HepG2 (cell line): ENCODE results near the gene APEX1. TPM values are rescaled to one million over a fixed set of nuclear protein-coding genes. Genes with fewer than 3 reads are reported as not detected.

Experiments
- ATAC-seq: fragments of 200-7000 bp; cut with Tn5 transposase; 3 replicates; pipeline ENCODE4 v1.9.1; 2020; ENCODE audit warnings: mild to moderate bottlenecking, moderate library complexity
- BruUV-seq: library from RNA; stranded (reverse); fragments of 400-500 nt; replicated peaks from 2 replicates; lab custom pipeline; 2021; lab: Mats Ljungman, UMichigan
- CTCF ChIA-PET: fragments of 300-600 bp; formaldehyde crosslinking; extraction: SDS; loops from one replicate; lab custom pipeline; 2021; ENCODE audit warnings: low total read pairs, inconsistent platforms, low intra/inter-chr PET ratio; lab: Yijun Ruan, JAX
- POLR2A ChIA-PET: fragments of 350-600 bp; sonication (Branson Sonifier 250); formaldehyde crosslinking; loops from one replicate; lab custom pipeline; 2020; ENCODE audit warnings: antibody characterized with exemption, inconsistent platforms; lab: Yijun Ruan, JAX
- DNase-seq: peaks from one replicate; pipeline ENCODE4 v3.0.0-alpha.2; 2015; ENCODE audit warnings: low spot score
- FAIRE-seq: peaks from 3 replicates; lab custom pipeline; 2011; peaks lifted over from hg19 to GRCh38; lab: Jason Lieb, UNC
- H2AFZ ChIP-seq: one replicate; pipeline ENCODE4 v1.6.1; 2011; ENCODE audit warnings: low read length, inconsistent platforms
- H3K27ac ChIP-seq: fragments of 300-600 bp; 3 replicates; pipeline ENCODE4 v1.8.0; 2011; ENCODE audit warnings: mixed run types, mild to moderate bottlenecking, mixed read lengths, low read length, inconsistent platforms; ENCODE audit not compliant: insufficient read depth; ENCODE audit errors: extremely low read length
- H3K27me3 ChIP-seq, 2 experiments: fragments of 200-600 bp in 1 of 2; 2 replicates in 1 of 2; 3 replicates in 1 of 2; pipeline versions ENCODE4 v1.6.0 to v1.8.0; 2011; ENCODE audit warnings: low read length in 2 of 2, mild to moderate bottlenecking in 2 of 2, moderate library complexity in 2 of 2, inconsistent platforms in 1 of 2; ENCODE audit not compliant: insufficient read depth in 2 of 2, control insufficient read depth in 1 of 2
- H3K36me3 ChIP-seq, 2 experiments: fragments of 200-600 bp in 1 of 2; replicated peaks in 1 of 2; 2 replicates in 1 of 2; 3 replicates in 1 of 2; pipeline versions ENCODE4 v1.5.1 to v1.8.0; 2011; ENCODE audit warnings: low read length in 2 of 2, inconsistent platforms in 1 of 2; ENCODE audit not compliant: insufficient read depth in 2 of 2, control insufficient read depth in 1 of 2
- H3K4me1 ChIP-seq: 2 replicates; pipeline ENCODE4 v1.5.1; 2012; ENCODE audit warnings: low read length, inconsistent platforms; ENCODE audit not compliant: insufficient read depth
- H3K4me2 ChIP-seq: 2 replicates; pipeline ENCODE4 v1.6.0; 2011; ENCODE audit warnings: low read depth, low read length, inconsistent platforms
- H3K4me3 ChIP-seq, 3 experiments: fragments of 200-600 bp in 1 of 3; sonication (generic), shearing (Covaris generic) in 1 of 3; replicated peaks in 1 of 3; 2 replicates each; pipeline ENCODE4 v1.5.1; 2011 to 2016; ENCODE audit warnings: low read length in 3 of 3, inconsistent platforms in 2 of 3, low read depth in 2 of 3, mild to moderate bottlenecking in 2 of 3, control low read depth in 1 of 3, mixed read lengths in 1 of 3; ENCODE audit not compliant: insufficient read depth in 1 of 3
- H3K79me2 ChIP-seq: one replicate; pipeline ENCODE4 v1.6.1; 2011; ENCODE audit warnings: low read length, inconsistent platforms; ENCODE audit not compliant: insufficient read depth
- H3K9ac ChIP-seq: 2 replicates; pipeline ENCODE4 v1.6.0; 2011; ENCODE audit warnings: mild to moderate bottlenecking, low read depth, low read length, inconsistent platforms; ENCODE audit not compliant: insufficient read depth
- H3K9me3 ChIP-seq: 2 replicates; pipeline ENCODE4 v1.5.1; 2012; ENCODE audit warnings: mild to moderate bottlenecking, low read length
- H4K20me1 ChIP-seq: 2 replicates; pipeline ENCODE4 v1.6.0; 2011; ENCODE audit warnings: inconsistent platforms, mild to moderate bottlenecking, low read length, moderate library complexity; ENCODE audit not compliant: insufficient read depth
- LCORL ChIP-seq, 2 experiments: fragments of 450-650 bp in 1 of 2; sonication (generic) in 1 of 2; formaldehyde crosslinking in 1 of 2; IDR thresholded peaks; 2 replicates each; pipeline versions ENCODE4 v1.5.0 to v1.6.1; 2017 to 2020; ENCODE audit warnings: antibody characterized with exemption in 1 of 2, missing genetic modification reagents in 1 of 2
- ZMYM4 ChIP-seq: sonication (generic); formaldehyde crosslinking; IDR thresholded peaks from 2 replicates; pipeline ENCODE4 v1.8.1; 2023; ENCODE audit warnings: mild to moderate bottlenecking, missing genetic modification reagents
- WGBS: methylation state at CpG from one replicate; pipeline ENCODE4 v1.1.6; 2017; ENCODE audit warnings: low lambda C conversion rate; 5-methylcytosine and 5-hydroxymethylcytosine counted together
- in situ Hi-C: cut with HindIII; loops from 2 replicates; pipeline ENCODE4 v1.10.0; 2017; ENCODE audit warnings: low pct_unique_long_range_greater_than_20kb; ENCODE audit not compliant: extremely low pct_ligation_motif_present
- intact Hi-C: fragments of 100-400 bp; cut with micrococcal nuclease; formaldehyde crosslinking; loops from one replicate; pipeline ENCODE4 v1.10.0; 2022; ENCODE audit not compliant: unreplicated experiment
- polyA plus RNA-seq, 8 experiments: library from polyadenylated mRNA; depleted of rRNA in 3 of 8; stranded (reverse) in 7 of 8; unstranded in 1 of 8; fragments of >200 nt; fragmentation: Illumina TruSeq in 4 of 8; extraction: Trizol in 4 of 8; gene quantifications; 2 replicates each; pipeline versions ENCODE4 v1.2.1 to v1.2.3, GENCODE V29; 2011 to 2016; ENCODE audit warnings: low read depth in 4 of 8, missing spikeins in 1 of 8, mixed read lengths in 1 of 8; ENCODE audit not compliant: insufficient read depth in 1 of 8
- total RNA-seq, 5 experiments: library from RNA; depleted of rRNA; stranded (reverse); fragments of >200 nt; fragmentation: Illumina TruSeq; extraction: Trizol; gene quantifications; 2 replicates each; pipeline ENCODE4 v1.2.3, GENCODE V29; 2016; ENCODE audit warnings: low read depth in 1 of 5
- TF ChIP-seq, protein P1 (sequence below): sonication (generic); formaldehyde crosslinking; IDR thresholded peaks from 2 replicates; pipeline ENCODE4 v1.4.0; 2020; ENCODE audit warnings: missing genetic modification reagents
- TF ChIP-seq, protein P2 (sequence below): IDR thresholded peaks from 2 replicates; pipeline ENCODE4 v1.6.1; 2016; ENCODE audit warnings: mild to moderate bottlenecking
- TF ChIP-seq, protein P3 (sequence below): sonication (generic); formaldehyde crosslinking; conservative IDR thresholded peaks from 2 replicates; pipeline ENCODE4 v1.8.1; 2023; ENCODE audit warnings: missing genetic modification reagents

The APEX1 gene
- total and polyA plus RNA-seq, 2 of the 13 experiments (the other 11 are each of a cell fraction or from before 2014, with no cell fraction given) = 171 to 405 TPM

DNA sequence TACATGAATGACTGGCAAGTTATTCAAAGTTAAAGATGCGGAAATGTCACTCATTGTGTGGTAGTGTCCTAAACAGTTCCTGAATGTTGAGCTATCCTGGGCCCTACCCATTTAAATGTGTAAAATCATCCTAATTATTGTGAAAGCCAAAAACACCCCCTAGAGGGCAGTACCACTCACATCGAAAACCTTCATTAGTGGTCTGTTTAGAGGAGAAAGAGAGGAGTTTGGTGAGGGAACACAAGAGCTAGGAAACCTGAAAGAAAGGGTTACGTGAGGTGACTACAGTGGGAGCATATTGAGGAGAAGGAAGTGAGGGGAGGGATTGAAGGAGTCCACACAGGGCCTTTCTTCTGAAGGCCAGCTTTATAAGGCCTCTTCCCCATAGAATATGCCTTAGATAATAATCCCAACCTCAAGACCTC, 39.2 kb upstream of the APEX1 start (continued):
- TF ChIP-seq, protein P1, sequence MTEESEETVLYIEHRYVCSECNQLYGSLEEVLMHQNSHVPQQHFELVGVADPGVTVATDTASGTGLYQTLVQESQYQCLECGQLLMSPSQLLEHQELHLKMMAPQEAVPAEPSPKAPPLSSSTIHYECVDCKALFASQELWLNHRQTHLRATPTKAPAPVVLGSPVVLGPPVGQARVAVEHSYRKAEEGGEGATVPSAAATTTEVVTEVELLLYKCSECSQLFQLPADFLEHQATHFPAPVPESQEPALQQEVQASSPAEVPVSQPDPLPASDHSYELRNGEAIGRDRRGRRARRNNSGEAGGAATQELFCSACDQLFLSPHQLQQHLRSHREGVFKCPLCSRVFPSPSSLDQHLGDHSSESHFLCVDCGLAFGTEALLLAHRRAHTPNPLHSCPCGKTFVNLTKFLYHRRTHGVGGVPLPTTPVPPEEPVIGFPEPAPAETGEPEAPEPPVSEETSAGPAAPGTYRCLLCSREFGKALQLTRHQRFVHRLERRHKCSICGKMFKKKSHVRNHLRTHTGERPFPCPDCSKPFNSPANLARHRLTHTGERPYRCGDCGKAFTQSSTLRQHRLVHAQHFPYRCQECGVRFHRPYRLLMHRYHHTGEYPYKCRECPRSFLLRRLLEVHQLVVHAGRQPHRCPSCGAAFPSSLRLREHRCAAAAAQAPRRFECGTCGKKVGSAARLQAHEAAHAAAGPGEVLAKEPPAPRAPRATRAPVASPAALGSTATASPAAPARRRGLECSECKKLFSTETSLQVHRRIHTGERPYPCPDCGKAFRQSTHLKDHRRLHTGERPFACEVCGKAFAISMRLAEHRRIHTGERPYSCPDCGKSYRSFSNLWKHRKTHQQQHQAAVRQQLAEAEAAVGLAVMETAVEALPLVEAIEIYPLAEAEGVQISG (CRISPR knock-in tag) = no peak

DNA sequence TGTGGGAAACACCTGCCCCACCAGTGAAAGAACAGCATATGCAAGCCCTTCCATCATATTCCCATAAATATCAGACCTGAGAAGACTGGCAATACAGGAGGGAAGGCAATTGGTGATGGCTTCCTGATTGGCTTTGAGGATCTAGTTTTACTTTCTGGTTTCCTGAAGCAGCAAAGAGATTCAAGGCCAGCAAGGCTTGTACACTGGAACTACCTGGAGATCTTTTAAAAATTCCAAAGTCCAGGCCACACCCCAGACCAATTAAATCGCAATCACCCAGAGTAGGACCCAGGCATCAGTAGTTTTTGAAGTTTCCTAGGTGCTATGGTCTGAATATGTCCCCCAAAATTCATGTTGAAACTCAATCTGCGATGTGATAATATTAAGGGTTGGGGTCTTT, 38.8 kb upstream of the APEX1 start:
- ATAC-seq (no peak), DNase-seq (no peak), FAIRE-seq (no peak)
- intact Hi-C loops = loop anchor here (5.0 kb wide), 2 partner anchors 116 to 271 kb away; partner anchors contain the start of gene ANG
- POLR2A ChIA-PET = interaction anchor here (0.8 to 4.3 kb wide), 12 partner anchors 9 to 73 kb away, joined by 3 to 53 read pairs (median 4); partner anchors contain the start of genes APEX1, KLHL33, OSGEP and PARP2
- H3K9me3 ChIP-seq = no peaks in the 10 kb centered on the region
- WGBS = 15% methylated on average over 2 of the region's 2 CpGs
- no peaks in the 10 kb centered on the region; a peak in 2 of 5 replicates for H3K27me3 ChIP-seq
- H3K36me3 ChIP-seq = no peaks in the 10 kb centered on the region
- peak overlapping the region in 2 of 3 experiments; percentile 6 to 31; a peak in 3 of 6 replicates for H3K4me3 ChIP-seq
- H3K9ac ChIP-seq = peak overlapping the region; percentile 17; the same call in 1 of the 2 replicates
- peaks cover 63% of the 10 kb centered on the region for H3K4me1 ChIP-seq
- no peak overlapping the region for H3K27ac ChIP-seq
- TF ChIP-seq ZMYM4 (0 out of 2 replicates have a peak, but pooled peaks have one; percentile 21), LCORL (IDR thresholded peaks at IDR 0.05) (no peak), LCORL (CRISPR knock-in tag; IDR thresholded peaks at IDR 0.05) (0 out of 2 replicates have a peak, but pooled peaks have one; percentile 29)
- TF ChIP-seq, protein P2, sequence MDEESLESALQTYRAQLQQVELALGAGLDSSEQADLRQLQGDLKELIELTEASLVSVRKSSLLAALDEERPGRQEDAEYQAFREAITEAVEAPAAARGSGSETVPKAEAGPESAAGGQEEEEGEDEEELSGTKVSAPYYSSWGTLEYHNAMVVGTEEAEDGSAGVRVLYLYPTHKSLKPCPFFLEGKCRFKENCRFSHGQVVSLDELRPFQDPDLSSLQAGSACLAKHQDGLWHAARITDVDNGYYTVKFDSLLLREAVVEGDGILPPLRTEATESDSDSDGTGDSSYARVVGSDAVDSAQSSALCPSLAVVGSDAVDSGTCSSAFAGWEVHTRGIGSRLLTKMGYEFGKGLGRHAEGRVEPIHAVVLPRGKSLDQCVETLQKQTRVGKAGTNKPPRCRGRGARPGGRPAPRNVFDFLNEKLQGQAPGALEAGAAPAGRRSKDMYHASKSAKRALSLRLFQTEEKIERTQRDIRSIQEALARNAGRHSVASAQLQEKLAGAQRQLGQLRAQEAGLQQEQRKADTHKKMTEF = no peak
- TF ChIP-seq, protein P3, sequence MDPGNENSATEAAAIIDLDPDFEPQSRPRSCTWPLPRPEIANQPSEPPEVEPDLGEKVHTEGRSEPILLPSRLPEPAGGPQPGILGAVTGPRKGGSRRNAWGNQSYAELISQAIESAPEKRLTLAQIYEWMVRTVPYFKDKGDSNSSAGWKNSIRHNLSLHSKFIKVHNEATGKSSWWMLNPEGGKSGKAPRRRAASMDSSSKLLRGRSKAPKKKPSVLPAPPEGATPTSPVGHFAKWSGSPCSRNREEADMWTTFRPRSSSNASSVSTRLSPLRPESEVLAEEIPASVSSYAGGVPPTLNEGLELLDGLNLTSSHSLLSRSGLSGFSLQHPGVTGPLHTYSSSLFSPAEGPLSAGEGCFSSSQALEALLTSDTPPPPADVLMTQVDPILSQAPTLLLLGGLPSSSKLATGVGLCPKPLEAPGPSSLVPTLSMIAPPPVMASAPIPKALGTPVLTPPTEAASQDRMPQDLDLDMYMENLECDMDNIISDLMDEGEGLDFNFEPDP = 0 out of 2 replicates have a peak, but pooled peaks have one; percentile 77
- H3K79me2 ChIP-seq = no peaks in the 10 kb centered on the region
- CTCF ChIA-PET = interaction anchor here (1.1 to 1.3 kb wide), 2 partner anchors 38 to 193 kb away, joined by 3 to 5 read pairs; partner anchors contain the start of gene OSGEP
- BruUV-seq = no TSS peak
- no peaks in the 10 kb centered on the region for H4K20me1 ChIP-seq
- peak overlapping the region; percentile 84 for H2AFZ ChIP-seq
- peak overlapping the region; percentile 72 for H3K4me2 ChIP-seq
- in situ Hi-C loops = loop anchor here (5.0 kb wide), 1 partner anchor 41 kb away; the partner anchor contains the start of gene APEX1
